Mucosa of descending colon (tissue), 3 donors: ENCODE results near the gene GTF2F2. TPM values are rescaled to one million over a fixed set of nuclear protein-coding genes. Genes with fewer than 3 reads are reported as not detected.

ENCODE experiments used
- ATAC-seq: fragments of 200-7000 bp; cut with Tn5 transposase; one replicate; pipeline ENCODE4 v1.9.1; 2020; ENCODE audit warnings: mild to moderate bottlenecking, moderate library complexity
- DNase-seq, 3 donors: peaks; one replicate each; pipeline ENCODE4 v3.0.0-alpha.2; 2020
- H3K36me3 ChIP-seq: fragments of 200-600 bp; one replicate; pipeline ENCODE4 v1.8.0; 2021; ENCODE audit warnings: low read depth, mild to moderate bottlenecking
- H3K4me1 ChIP-seq: fragments of 200-600 bp; one replicate; pipeline ENCODE4 v1.8.0; 2021; ENCODE audit warnings: low read depth, mild to moderate bottlenecking
- H3K4me3 ChIP-seq: fragments of 200-600 bp; one replicate; pipeline ENCODE4 v1.8.0; 2021; ENCODE audit warnings: mild to moderate bottlenecking
- H3K9me3 ChIP-seq: fragments of 200-600 bp; one replicate; pipeline ENCODE4 v1.8.0; 2021; ENCODE audit warnings: mild to moderate bottlenecking
- CTCF ChIP-seq: fragments of 200-600 bp; IDR thresholded peaks from one replicate; pipeline ENCODE4 v1.8.0; 2022; ENCODE audit warnings: antibody characterized with exemption, mild to moderate bottlenecking
- intact Hi-C, 2 donors: fragments of 100-400 bp; cut with DNase I in 1 of 2; cut with micrococcal nuclease in 1 of 2; formaldehyde crosslinking; loops; one replicate each; pipeline versions ENCODE4 v1.11.0 to v1.11.1; 2022; cut with DNase I, micrococcal nuclease
- total RNA-seq, 3 donors: library from RNA; stranded (reverse); fragmentation: NEBNext Ultra II Directional in 2 of 3; extraction: Animal tissue kit (Norgen Biotek cat#: 25700) in 2 of 3; gene quantifications; one replicate each; pipeline versions ENCODE4 v1.2.1 to v1.2.4, GENCODE V29; 2021 to 2023
- donor health status: DM: no; HTN: no; CAD: no; lungs with moderate emphysema.
- donor health status: DM: no; HTN: no; CAD: no.
- donor health status: DM: no; HTN: yes; CAD: no.

The GTF2F2 gene
- total RNA-seq, 3 donors from 2014 or later, result 15.4 to 22.0 (median 15.9) TPM

GRCh38 chr13:45331692-45332035 is 211.4 kb downstream of the GTF2F2 start:
- H3K4me3 ChIP-seq, result no peak overlapping the region
- no peaks in the 10 kb centered on the region for H3K36me3 ChIP-seq
- intact Hi-C loops, result no loop called here
- no peak for TF ChIP-seq CTCF
- ATAC-seq (no peak), DNase-seq (no peak)
- H3K4me1 ChIP-seq, result peaks cover 12% of the 10 kb centered on the region
- H3K9me3 ChIP-seq, result no peaks in the 10 kb centered on the region

DNA sequence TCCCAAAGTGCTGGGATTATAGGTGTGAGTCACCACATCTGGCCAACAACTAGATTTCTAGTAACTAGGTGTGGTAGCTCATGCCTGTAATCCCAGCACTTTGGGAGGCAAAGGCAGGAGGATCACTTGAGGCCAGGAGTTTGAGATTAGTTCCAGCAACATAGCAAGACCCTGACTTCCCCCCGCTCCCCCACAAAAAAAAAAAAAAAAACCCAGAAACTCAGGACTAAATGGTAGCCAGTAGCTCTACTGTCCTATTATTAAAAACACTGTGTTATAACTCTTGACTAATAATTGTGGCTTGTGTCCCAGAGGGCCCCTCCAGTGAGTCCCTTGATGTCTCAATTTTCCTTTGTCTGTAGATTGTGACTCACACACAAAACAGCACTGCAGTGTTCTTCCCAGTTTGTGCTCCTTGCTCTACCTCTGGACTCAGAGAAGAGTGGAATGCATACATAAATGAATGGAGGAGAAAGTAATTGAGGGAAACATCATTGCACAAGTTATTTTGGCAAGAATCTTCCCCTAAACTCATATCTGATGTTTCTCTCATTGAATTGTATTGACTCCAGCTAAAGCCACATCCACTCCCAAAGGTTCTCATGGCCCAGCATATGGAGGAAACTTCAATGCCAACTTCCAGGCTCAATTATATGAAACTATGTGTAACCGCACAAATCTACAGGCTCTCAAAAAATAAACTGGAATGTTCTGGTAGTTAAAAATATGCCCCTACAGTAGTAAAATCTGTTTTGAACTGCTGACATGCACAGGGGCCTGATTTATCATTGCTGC is 211.9 kb downstream of the GTF2F2 start:
- Histone ChIP-seq H3K9me3 (no peaks in the 10 kb centered on the region), H3K4me3 (no peak overlapping the region), H3K36me3 (peaks cover 2% of the 10 kb centered on the region), H3K4me1 (peaks cover 12% of the 10 kb centered on the region)
- intact Hi-C loops, result no loop called here
- peak; percentile 44 for ATAC-seq
- TF ChIP-seq CTCF, result no peak
- DNase-seq, result no peak

DNA sequence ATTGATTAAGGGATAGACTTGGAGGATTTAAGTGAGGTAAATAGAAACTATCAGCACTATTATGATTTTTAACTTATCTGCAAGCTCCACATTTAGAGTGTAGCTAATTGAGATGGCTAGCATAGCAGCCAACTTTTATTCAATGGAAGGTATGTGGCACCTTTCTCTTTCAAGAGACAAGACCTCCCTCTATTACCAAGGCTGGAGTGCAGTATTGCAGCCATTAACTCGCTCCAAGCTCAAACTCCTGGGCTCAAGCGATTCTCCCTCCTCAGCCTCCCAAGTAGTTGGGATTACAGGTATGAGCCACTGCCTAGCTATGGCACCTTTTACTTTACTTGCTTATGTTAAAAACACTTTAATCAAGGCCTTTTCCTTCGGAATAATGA is 212.5 kb downstream of the GTF2F2 start:
- no peak for TF ChIP-seq CTCF
- intact Hi-C loops, result no loop called here
- DNase-seq, result no peak
- Histone ChIP-seq H3K9me3 (no peaks in the 10 kb centered on the region), H3K4me1 (peaks cover 14% of the 10 kb centered on the region), H3K36me3 (peaks cover 7% of the 10 kb centered on the region), H3K4me3 (no peak overlapping the region)
- ATAC-seq, result no peak

DNA sequence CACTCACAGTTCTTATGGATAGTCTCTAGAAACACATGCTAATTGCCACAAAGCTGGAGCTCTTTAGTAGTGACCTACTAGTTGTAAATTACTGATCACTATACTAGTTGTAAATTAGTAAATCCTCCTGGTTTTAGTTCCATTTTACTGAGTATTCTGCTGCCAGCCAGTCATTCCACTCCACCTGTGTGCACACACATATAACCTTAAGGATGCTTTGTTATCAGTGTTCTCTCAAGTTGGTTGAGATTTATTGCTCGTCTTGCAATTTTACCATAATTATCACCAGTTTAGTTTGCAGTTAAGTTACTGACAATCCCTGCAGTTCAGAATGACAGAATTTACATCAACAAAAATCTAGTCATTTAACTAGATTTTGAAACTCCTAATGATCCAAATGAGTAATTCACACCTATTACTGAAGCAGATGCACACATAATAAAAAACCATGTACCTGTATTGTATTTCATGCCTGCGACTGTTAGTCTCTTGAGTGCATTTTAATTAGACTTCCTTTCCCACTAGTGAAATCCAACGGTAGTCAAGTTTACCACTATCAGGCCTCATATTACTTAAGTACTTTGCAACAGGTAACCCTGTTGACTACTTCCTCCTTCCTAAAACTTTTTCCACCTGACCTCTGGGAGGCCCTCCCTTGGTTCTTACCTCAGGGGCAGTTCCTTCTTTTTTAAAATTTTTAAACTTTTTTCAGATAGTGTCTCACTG is 213.1 kb downstream of the GTF2F2 start:
- ATAC-seq, result no peak
- H3K4me1 ChIP-seq, result peaks cover 20% of the 10 kb centered on the region
- TF ChIP-seq CTCF, result no peak
- DNase-seq, result no peak
- H3K9me3 ChIP-seq, result no peaks in the 10 kb centered on the region
- intact Hi-C loops, result no loop called here
- H3K4me3 ChIP-seq, result no peak overlapping the region
- peaks cover 13% of the 10 kb centered on the region for H3K36me3 ChIP-seq

Other genes with a start within 250 kb of the GTF2F2 start
- 1 to 10 TPM; 1.5 to 3.9 (median 3.3) TPM for gene NUFIP1, start 131.0 kb upstream of the GTF2F2 start, total RNA-seq
- gene GPALPP1, start 131.0 kb upstream of the GTF2F2 start, total RNA-seq, result 10 to 100 TPM; 19.2 to 23.5 (median 20.2) TPM
- gene KCTD4, start 80.5 kb downstream of the GTF2F2 start, total RNA-seq, result 1 to 10 TPM in 2 of 3 donors, under 1 TPM in 1; 0.14 to 2.5 (median 1.2) TPM
- gene TPT1, start 220.7 kb downstream of the GTF2F2 start, total RNA-seq, result 1,000 to 10,000 TPM; 3,253 to 4,069 (median 3,560) TPM